Measurements from ENCODE around the gene SLC22A23. TPM values are rescaled to one million over a fixed set of nuclear protein-coding genes. Genes with fewer than 3 reads are reported as not detected.
A peak's percentile ranks its signal among the peaks of the same experiment; 100 is the strongest.

Gene SLC22A23
- total RNA-seq, 1 experiment from 2014 or later, result 3.9 TPM

DNA sequence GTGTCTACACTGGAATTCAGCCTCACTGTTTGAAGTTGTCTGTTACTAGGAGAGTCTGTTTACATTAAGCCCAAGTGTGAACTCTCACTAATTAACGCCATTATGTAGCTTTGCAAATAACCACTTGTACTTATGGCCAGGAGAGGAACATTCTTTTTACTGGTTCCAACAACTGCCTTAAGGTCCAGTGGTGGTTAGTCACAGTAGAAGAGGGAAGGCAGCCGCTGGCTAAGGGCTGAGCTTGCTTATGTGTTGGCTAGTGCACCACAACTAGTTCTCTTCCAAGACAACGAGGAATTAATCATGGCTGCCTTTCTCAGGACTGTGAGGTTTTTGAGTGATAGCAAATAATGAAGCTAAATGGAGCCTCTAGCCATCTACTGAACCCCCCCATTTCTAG lies 14.9 kb upstream of the SLC22A23 start:
- no peak for DNase-seq (ENCODE audit: low read depth)

DNA sequence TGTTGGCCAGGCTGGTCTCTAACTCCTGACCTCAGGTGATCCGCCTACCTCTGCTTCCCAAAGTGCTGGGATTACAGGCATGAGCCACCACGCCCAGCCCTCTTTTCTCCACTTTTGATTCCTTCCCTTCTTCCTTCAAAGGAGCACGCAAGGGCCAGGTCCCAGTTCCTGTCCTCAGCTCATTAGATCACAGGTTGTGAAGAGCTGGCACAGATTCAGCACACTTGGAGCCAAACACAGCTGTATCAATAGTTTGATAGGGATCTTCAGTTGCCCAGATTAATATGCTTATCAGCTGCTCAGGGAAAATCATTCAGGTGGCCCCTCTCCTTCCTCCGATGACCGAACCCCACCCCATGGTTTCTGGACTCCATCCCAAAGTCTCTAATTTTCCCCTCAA lies 14.4 kb upstream of the SLC22A23 start:
- DNase-seq (ENCODE audit: low read depth), result no peak

DNA sequence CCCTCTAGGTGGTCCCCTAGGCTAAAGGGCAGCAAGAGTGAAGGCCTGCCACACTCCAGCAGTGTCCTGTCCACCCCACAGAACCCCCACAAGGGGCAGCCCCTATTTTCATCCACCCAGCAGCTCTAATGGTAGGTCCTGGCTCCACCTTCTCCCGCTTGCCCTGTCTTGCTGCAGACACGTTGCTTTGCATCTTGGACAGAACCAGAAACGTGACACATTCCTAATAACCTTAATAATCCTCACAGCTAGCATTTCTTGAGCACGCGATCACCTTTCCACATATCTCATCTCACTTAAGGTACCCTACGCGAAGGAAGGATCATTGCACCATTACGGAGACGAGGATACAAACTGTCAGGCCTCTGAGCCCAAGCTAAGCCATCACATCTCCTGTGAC lies 11.7 kb upstream of the SLC22A23 start:
- no peak for DNase-seq (ENCODE audit: low read depth)

DNA sequence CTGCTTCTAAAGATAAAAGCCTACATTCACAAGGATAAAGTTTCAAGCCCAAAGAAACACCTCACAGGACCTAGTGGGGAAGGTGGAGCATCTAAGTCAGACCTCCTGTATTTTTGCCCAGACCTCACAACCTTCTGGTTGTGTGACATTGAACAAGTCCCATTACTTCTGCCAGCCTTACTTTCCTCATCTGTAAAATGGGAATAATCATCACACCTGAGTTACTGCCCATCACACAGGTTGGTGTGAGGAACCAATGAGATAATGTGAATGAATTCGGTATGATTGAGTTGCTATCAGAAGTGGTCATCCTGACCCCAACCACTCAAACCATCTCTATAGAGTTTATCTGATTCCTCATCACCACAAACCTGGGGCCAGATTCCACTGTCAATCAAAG lies 11.1 kb upstream of the SLC22A23 start:
- DNase-seq (ENCODE audit: low read depth), result no peak

DNA sequence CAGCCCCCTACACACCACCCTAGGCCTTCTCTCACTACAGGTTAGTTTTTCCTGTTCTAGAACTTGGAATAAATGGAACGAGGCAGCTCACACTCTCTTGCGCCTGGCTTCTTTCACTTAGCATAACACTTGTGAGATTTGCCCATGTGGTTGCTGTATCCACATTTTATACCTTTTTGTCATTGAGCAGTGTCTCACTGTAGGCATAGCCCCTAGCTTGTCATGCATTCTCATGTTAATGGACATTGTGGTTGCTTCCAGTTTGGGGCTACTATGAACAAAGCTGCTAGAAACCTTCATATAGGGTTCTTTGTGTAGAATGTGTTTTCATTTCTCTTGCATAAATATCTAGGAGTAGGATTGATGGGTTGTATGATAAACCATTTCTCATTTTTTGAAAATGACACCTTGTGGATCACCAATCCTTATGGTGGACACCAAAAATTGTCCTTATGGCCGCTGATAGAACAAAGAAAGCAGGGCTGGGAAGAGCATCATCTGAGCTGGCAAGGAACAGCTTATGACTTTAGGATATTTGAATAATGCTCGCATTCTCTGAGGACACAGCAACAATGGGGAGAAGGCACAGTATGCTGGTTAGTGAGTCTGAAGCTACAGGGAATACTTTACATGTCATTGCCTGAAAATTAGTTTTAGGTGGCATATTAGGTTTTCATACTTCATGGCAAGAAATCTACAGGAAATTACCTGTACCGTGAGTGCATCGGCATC lies 9.8 kb upstream of the SLC22A23 start:
- DNase-seq (ENCODE audit: low read depth), result no peak

DNA sequence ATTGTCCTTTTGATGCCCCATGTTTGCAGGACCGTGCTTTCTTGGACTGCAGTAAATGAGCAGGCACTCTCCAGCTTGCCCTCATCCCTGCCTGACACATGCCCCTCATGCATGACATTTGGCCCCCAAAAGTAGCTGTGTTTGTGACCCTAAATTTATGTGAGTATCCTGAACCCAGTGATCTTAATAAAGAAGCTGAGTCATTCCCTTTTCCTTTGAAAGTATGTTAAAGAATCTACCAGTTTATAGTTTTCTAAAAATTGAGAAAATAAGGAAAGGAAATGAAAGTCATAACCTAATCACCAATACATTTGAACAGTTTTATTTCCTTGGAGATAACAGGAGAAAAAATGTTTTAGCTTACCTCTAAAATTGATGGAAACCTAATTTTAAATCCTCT lies 3.4 kb upstream of the SLC22A23 start:
- DNase-seq (ENCODE audit: low read depth), result no peak

DNA sequence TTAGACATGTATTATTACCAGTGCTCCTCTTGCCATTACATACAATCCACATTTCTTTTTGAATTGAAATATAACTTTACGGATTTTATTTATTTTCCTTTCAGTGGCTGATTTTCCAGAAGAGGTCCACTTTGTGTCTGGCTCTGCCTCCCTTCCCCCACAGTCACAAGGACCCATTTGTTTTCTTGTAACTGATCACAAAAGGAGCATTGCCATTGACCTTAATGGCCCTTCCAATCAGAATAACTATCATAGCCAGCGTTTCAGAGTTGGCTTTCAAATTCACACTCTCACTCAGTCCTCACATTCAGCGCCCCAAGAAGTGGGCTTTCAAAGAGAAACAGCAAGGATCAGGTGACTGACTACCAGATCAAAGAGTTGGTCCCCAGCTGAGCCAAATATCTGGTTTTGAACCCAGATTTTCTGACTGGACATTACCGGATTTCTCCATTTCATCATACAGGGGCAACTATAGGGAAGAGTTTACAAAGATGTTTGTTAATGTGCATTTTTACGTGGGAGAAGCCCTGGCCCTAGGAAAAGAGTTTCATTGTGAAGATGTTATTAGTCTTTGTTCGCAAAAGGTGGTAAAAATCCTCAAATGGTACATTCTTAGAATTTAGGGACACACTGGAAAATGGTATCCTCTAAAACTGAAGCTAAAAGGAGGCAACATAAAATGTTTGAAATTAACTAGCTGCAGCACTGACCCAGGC lies 2.0 kb upstream of the SLC22A23 start:
- DNase-seq (ENCODE audit: low read depth), result no peak

DNA sequence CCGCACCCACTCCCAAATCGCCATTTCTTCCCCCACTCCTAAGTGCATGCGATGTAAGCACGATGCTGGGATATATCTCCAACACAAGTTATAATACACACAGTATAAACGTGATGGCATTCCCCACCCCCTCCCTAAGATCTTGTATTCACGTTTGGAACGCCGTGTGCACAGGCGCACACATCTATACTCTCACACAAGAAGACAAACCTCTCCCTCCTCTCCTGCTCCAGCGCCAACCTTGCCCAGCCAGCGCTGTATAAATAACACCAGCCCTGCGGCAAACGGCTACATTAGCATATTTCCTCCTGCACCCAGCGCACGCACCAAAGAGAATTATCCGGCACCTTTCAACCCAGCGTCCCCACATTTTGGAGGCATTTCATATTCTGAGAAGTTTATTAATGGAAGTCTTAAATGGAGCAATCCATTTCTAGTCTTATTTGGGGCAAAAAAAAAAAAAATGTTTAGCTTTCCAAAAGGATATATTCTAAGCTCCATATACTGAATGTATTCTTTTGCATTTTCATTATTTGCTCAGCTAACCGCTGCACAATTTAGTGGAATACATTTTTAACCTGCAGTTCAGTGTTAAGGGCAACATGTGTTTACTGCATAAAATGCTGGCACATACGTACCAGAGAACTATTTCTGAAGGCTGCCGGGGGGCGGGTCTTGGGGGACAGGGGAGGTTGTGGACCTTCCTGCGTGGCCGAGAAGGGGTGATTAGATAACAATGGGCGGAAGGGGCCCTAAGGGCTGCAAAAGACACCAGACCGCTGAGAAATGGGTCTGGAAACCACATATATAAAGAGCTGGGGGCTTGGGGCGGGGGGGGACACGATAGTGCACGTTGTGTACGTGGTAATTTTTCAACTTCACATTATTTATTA lies 1.1 kb upstream of the SLC22A23 start:
- DNase-seq (ENCODE audit: low read depth), result no peak

DNA sequence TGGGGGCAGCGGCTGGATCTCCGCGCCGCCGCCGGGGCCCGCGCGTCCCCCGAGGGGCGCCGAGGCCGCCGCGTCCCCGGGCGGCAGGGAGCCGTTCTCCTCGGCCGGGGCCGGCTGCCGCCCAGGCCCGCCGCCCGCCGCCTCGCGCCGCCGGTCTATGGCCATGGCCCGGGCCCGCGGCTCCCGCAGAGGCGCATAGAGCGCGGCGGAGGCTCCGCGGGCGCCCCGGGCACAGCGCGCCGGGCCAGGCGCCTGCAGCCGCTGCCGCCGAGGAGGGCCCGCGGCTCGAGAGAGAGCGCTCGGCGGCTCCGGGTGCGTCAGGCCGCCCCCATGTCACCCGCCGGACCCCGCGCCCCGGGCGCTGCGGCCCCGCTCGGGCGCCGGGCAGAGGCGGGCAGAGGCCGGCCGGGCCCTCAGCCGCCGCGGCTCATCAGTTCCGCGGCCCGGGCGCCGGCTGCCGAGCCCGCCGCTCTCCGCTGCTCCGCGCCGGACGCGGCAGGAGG lies 404 bp downstream of the SLC22A23 start:
- DNase-seq (ENCODE audit: low read depth), result no peak

DNA sequence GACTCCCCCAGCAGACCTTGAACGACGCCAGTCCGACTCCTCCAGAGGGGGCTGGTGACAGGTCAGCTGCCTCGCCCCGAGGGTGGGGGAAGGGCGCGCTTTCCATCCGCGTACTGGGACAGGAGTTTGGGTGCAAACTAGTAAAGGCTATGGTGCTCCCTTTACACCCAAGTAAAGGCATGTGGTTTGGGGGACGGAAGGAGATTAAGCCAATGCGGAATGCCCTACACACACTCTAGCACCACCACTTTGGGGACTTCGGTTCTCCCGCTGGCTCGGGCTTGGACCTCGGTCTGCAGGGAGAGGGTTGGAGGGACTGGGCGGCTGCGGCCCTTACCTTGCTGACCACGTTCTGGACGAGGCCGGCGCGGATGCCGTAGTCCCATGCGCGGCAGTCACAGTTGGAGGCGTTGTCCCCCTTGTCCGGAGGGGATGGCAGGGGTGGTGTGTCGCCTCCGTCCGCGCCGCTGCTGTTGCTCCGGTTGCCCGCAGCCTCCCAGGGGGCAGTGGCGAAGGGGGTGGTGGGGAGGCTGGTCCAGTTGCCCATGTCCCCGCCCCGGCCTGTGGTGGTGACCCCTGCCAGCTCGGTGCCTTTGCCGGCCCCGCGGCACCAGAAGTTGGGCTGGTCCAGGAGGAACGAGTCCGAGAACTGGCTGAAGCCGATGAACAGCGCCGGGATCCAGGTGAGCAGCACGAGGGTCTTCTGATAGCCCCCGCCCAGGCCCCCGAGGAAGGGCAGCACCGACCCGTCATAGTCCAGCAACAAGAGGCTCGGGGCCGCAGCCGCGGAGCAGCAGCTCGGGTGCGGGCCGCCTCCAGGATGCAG lies 1.1 kb downstream of the SLC22A23 start:
- DNase-seq (ENCODE audit: low read depth), result peak; percentile 4

DNA sequence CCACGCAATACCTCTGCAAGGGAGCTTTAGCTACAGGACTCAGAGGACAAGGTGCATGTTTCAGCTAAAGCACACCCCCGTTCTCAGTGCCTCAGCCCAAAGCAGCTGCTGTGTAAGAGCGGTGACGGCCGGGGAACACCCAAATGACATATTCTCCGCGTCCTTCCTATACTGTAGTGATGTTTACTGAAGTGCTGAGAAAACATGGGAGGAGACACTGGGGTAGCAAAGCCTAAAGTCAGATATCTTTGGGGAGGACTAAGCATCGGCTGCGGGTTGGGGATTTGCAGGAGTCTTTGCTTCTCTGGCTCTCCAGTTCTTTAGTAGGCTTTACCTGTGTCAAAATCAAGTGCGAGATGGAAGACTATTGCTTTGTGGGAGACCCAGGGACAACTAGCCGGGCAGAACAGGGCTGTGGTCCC lies 1.7 kb downstream of the SLC22A23 start:
- no peak for DNase-seq (ENCODE audit: low read depth)

DNA sequence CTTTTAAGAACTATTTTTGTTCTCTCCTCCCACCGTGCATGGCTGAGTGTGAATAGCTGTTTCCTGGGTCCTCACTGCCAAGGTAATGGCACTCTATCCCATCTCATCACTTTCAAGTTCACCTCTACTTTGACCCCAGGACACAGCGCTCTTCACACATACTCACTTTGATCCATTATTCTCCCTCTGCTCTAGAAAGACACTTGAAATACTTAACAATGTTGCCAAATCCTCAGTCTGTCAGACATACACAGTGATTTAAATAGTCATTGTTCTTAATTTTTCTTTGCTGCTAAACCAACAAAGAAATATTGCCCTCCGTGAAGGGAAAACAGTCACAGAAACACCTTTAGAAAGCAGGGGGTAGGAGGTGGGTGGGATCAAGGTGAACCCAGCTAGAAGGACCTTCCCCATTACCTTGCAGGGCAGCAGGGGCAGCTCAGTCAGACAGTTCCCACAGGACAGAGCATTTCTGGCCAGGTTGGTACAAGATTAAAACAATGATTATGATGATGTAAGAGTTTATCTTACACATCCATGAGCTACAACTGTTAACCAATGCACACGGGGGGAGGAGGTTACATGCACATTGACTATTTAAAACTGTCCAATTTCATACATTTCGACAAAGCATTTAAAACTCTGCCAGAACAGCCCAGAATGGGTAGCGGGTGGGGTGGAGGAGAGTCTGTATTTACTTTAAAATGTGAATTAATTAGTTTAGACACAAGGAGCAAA lies 2.4 kb downstream of the SLC22A23 start:
- DNase-seq (ENCODE audit: low read depth), result no peak

DNA sequence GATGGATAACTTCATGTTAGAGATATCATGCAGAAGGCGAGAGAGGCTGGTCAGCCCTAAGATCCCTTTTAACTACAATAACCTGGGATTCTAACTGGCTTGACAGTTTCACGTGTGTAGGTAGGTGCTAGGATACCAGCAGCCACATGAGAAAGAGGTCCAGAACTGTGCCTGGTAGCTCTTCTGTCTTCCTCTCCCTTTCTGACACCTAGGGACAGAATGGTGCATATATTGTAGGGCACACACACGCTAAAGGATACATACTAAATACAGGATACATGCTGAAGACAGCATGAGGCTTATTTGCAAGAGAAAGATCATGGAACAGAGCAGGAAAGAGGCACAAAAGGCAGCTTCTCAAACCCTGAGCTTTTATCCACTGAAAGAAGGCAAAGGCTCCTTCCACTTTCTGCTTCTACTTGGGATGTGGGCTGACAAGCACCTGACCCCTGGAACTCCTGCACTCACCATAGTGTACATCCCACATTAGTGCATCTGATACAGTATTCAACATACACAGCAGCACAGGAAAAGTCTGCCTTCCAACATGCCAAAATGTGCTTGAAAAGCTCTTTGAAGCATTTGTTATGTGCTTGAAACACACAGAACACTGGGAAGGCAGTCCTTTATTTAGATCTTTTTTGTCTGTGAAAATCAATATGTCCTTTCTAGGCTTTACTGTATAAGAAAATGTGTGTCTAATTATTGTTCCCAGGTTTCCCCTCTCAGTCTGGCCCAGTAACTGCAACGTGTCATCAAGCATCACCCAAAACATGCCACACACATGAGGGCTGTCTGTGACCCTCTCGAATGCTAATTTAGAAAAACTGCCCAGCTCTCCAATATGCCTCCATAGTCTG lies 3.2 kb downstream of the SLC22A23 start:
- DNase-seq (ENCODE audit: low read depth), result no peak

DNA sequence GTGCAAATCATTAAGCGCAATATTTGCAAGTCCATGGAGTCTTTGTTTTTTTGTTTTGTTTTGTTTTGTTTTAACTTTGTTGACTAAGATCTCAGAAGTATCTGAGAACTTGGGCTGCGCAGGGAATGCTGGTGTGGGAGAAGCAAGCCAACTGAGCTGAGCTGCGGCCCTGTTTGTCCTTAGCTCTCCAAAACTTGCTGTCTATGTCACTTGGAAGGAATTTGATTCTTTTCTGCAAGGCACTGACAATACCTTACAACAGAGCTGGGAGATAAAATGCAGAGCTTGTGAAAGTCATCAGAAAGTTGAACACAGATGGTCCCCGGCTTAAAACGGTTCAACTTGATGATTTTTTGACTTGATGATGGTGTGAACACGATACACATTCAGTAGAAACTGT lies 5.4 kb downstream of the SLC22A23 start:
- DNase-seq (ENCODE audit: low read depth), result no peak

DNA sequence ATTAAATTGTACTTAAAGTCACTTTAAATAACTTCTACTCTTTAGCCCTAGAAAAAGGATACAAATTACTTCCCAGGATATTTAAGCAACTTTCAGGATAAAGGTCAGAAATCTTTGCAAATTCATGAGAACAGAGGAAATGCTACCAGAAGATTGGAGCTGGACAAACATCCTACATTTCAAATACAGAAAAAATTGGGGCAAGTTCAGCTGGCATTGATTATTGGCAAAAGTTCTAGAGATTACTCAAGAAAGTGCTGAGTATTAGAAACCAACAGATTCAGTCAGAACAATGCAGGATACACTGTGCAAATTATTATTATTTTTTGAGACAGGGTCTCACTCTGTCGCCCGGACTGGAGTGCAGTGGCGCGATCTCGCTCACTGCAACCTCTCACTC lies 6.0 kb downstream of the SLC22A23 start:
- no peak for DNase-seq (ENCODE audit: low read depth)

DNA sequence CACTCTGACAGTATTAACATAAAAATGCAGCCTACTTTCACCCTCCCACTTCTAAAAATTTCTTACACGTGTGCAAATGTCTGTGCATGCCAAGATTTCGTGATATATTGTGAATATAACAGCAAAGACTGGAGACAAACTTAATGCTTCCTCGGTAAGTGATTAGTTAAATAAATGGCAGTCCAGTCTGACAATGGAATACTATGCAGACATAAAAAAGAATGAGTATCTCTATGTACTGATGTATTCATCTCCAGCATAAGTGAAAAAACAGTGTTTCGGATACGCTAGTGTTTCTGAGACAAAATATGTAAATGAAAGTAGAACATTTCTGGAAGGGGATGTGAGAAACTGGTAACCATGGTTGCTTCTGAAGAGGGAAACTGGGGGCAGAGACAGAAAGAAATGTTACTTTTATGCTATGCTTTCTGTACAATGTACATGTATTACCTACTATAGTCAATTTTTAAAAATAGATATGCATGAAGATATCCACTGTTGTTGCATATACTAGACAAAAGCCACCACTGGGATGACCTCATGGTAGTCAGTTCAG lies 7.0 kb downstream of the SLC22A23 start:
- DNase-seq (ENCODE audit: low read depth), result no peak

DNA sequence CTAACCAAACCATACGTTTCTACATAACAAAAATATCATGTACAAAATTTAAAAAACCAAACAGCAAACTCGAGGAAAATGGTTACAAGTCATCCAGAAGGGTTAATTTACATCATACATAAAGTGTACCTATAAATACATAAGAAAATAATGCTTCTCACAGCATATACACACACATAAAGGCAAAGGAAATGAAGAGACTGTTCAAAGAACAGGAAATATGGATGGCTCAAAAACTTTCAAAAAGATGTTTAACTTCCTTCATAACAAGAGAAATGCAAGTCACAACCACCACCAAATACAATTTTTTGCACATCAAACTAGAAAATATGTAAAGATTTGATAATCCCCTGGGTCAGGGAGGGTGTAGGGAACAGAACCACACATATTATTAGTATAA lies 7.5 kb downstream of the SLC22A23 start:
- no peak for DNase-seq (ENCODE audit: low read depth)

DNA sequence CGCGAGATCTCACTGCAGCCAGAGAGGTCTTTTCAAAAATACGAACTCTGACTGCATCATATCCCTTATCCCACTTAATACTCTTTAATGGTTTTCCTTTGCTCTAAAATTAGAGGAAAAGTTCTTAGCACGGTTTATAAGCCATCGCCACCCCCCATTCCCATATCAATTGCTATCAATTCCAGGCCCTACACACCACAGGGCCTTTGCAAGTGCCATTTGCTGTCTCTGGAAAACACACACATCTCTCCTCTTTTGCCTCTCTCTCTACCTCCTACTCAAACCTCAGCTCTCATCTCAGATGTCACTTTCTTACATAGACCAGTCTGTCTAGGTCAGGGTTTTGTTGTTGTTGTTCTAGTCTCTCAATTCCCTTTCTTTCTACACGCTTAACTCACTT lies 9.8 kb downstream of the SLC22A23 start:
- DNase-seq (ENCODE audit: low read depth), result no peak

DNA sequence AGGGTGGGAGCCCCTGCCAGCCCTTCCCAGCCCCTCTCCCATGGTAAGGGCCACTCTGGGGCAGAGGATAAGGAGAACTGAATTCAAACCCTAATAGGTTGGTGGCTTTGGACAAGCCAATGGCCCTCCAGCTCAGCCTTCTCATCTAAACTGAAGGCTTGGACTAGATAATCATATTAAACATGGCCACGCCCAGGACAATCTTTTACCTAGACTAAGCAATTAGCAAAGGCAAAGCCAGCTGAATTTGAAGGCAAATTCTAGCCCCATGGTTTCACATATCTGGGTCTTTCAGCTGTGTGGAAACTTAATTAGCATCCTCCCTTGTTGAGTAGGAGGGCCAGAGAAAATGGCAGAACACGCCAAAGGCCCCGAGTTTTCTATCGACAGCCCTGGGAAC lies 10.7 kb downstream of the SLC22A23 start:
- no peak for DNase-seq (ENCODE audit: low read depth)
